SK-N-MC (cell line): Measurements from ENCODE around the gene TMOD1.

Experiments used
- EZH2 ChIP-seq: fragments of 200-600 bp; sonication (generic); IDR thresholded peaks from one replicate; pipeline ENCODE4 v1.6.1; 2017; ENCODE audit warnings: antibody characterized with exemption
- FOXP2 ChIP-seq: optimal IDR thresholded peaks from 2 replicates; pipeline ENCODE3; 2011; ENCODE audit warnings: mild to moderate bottlenecking, moderate library complexity; ENCODE audit not compliant: insufficient read depth; ENCODE audit errors: extremely low read length, control extremely low read depth
- POLR2AphosphoS5 ChIP-seq: IDR thresholded peaks from 2 replicates; pipeline ENCODE4 v1.6.1; 2012; ENCODE audit warnings: mild to moderate bottlenecking, low read depth, low read length, borderline replicate concordance

- TF ChIP-seq EZH2: no peak
- TF ChIP-seq POLR2AphosphoS5: no peak
- TF ChIP-seq FOXP2: no peak
Measured at GRCh38 chr9:97529363-97530076, 28.1 kb downstream of the TMOD1 start.
